ENCODE data around the gene PLXNA2. TPM values are rescaled to one million over a fixed set of nuclear protein-coding genes. Genes with fewer than 3 reads are reported as not detected.

Gene PLXNA2
- total RNA-seq, 1 donor from 2014 or later = 38.3 TPM

DNA sequence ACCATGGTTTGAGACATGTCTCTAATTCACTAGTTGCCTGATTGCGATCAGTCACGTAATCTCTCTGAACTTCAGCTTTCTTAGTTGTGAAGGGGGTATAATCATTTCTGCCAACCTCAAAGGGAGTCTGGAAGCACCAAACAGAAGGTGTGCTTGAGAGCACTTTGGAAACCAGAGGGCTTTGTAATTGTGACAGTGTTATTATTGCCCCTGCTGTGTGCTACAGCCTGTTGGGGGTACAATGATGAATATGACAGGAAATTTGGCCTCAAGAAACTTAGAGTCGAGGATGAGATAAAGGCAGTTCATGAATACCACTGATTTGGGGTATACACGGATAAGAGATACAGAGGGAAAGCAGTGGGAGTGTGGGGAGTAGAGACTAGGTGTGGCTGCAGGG is 183.1 kb downstream of the PLXNA2 start:
- DNase-seq (ENCODE audit: extremely low spot score in 2 of 2) = no peak
- TF ChIP-seq, protein P1, sequence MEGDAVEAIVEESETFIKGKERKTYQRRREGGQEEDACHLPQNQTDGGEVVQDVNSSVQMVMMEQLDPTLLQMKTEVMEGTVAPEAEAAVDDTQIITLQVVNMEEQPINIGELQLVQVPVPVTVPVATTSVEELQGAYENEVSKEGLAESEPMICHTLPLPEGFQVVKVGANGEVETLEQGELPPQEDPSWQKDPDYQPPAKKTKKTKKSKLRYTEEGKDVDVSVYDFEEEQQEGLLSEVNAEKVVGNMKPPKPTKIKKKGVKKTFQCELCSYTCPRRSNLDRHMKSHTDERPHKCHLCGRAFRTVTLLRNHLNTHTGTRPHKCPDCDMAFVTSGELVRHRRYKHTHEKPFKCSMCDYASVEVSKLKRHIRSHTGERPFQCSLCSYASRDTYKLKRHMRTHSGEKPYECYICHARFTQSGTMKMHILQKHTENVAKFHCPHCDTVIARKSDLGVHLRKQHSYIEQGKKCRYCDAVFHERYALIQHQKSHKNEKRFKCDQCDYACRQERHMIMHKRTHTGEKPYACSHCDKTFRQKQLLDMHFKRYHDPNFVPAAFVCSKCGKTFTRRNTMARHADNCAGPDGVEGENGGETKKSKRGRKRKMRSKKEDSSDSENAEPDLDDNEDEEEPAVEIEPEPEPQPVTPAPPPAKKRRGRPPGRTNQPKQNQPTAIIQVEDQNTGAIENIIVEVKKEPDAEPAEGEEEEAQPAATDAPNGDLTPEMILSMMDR (IDR thresholded peaks at IDR 0.05) = no peak
- TF ChIP-seq POLR2AphosphoS5 (IDR thresholded peaks at IDR 0.05; ENCODE audit: insufficient read depth in 1 of 2, low read depth in 1 of 2) (no peak), POLR2A (IDR thresholded peaks at IDR 0.05) (no peak)

DNA sequence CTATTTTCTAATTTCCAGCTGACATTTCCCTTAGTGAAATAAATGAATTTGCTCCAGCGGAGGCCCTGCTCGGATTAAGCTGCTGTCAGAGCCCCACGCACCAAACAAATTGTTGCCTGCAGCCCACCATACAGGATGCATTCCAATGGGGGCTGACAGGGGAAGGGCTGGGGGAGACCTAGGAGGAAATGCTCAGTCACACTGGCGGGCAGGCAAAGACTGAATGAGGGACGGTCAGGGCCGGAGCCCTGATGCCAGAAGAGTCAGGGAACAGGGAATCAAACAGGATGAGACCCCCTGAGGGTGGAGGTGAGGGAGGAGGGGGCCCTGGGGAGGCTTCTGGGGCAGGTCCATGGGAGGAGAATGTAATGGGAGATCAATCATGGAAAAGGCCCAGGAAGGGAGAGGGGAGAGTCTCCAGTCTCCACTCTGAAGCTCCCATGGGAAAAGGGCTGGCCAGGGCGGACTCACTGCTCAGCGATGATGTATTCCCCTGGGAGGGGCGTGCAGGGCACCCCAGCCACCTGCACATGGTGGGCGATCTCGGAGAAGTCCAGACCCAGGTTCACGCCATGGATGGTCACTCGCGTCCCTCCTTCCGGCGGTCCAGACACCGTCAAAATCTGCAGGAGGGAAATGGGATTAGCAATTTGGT is 183.8 kb downstream of the PLXNA2 start:
- Histone ChIP-seq H3K4me1 (no peaks in the 10 kb centered on the region), H3K9me3 (no peaks in the 10 kb centered on the region), H3K36me3 (no peaks in the 10 kb centered on the region), H3K4me3 (no peak overlapping the region), H3K27ac (no peak overlapping the region), H3K27me3 (no peaks in the 10 kb centered on the region)
- intact Hi-C loops (cut with DNase I) = no loop called here
- no peak for TF ChIP-seq POLR2A (IDR thresholded peaks at IDR 0.05)
- TF ChIP-seq, protein P1 (IDR thresholded peaks at IDR 0.05) = no peak
- no peak for TF ChIP-seq POLR2AphosphoS5 (IDR thresholded peaks at IDR 0.05; ENCODE audit: insufficient read depth in 1 of 2, low read depth in 1 of 2)
- no peak for DNase-seq (ENCODE audit: extremely low spot score in 2 of 2)

More for the DNA sequence above, 183.1 kb downstream of the PLXNA2 start:
- Histone ChIP-seq H3K9me3 (no peaks in the 10 kb centered on the region), H3K4me1 (no peaks in the 10 kb centered on the region), H3K36me3 (no peaks in the 10 kb centered on the region), H3K27me3 (no peaks in the 10 kb centered on the region), H3K4me3 (no peak overlapping the region), H3K27ac (no peak overlapping the region)
- intact Hi-C loops (cut with DNase I) = no loop called here

DNA sequence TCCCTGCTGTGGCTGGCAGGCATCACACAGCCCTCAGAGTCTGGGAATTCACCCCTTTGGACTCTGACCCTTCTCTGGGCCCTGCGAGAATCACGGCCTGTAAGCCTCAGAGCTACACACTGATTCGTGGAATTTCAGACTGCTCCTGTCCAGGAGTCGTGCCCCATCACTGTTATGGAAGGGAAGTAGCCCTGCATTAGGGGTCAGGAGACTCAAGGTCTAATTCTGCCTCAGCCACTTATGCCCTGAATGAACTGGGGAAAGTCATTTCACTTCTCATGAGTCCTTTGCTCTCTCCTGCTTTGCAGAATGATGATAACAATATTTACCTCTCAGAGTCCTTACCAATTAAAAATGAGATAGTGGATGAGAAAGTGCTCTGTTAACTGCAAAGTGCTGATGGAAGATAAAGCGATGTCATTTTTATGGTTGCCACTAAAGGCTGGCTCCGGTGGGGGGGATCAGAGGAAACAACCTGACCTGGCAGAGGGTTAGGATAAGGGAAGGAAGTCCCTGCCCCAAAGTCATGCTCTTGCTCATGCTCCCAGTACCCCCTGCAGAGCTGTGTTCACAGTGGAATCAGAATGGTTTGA is 184.7 kb downstream of the PLXNA2 start:
- intact Hi-C loops (cut with DNase I) = no loop called here
- DNase-seq (ENCODE audit: extremely low spot score in 2 of 2) = no peak
- H3K27me3 ChIP-seq = no peaks in the 10 kb centered on the region
- no peaks in the 10 kb centered on the region for H3K36me3 ChIP-seq
- TF ChIP-seq POLR2AphosphoS5 (IDR thresholded peaks at IDR 0.05; ENCODE audit: insufficient read depth in 1 of 2, low read depth in 1 of 2) = no peak
- TF ChIP-seq, protein P1 (IDR thresholded peaks at IDR 0.05) = no peak
- no peak for TF ChIP-seq POLR2A (IDR thresholded peaks at IDR 0.05)
- no peaks in the 10 kb centered on the region for H3K4me1 ChIP-seq
- no peaks in the 10 kb centered on the region for H3K9me3 ChIP-seq
- H3K27ac ChIP-seq = no peak overlapping the region
- H3K4me3 ChIP-seq = no peak overlapping the region

DNA sequence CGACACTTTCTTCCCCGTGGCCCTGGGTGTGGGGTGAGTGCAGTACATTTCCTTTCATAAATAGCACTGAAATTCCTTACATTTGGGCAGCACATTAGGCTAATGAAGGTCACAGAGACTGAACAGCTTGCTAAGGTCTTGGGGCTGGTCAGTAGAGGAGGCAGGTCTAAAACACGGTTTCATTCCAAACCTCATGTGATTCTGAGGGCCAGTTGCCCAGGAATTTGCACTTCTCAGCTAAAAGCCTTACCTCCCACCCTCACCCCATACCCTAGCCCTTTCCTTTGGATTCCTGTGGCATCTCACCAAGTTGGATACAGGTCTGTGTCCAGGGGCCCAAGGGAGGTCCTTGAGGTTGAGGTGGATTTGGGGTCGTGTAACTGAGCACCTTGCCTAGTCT is 185.4 kb downstream of the PLXNA2 start:
- Histone ChIP-seq H3K4me3 (no peak overlapping the region), H3K4me1 (no peaks in the 10 kb centered on the region), H3K27me3 (no peaks in the 10 kb centered on the region), H3K36me3 (no peaks in the 10 kb centered on the region), H3K9me3 (no peaks in the 10 kb centered on the region), H3K27ac (no peak overlapping the region)
- no peak for DNase-seq (ENCODE audit: extremely low spot score in 2 of 2)
- TF ChIP-seq, protein P1 (IDR thresholded peaks at IDR 0.05) = no peak
- no peak for TF ChIP-seq POLR2A (IDR thresholded peaks at IDR 0.05)
- no peak for TF ChIP-seq POLR2AphosphoS5 (IDR thresholded peaks at IDR 0.05; ENCODE audit: insufficient read depth in 1 of 2, low read depth in 1 of 2)
- intact Hi-C loops (cut with DNase I) = no loop called here

DNA sequence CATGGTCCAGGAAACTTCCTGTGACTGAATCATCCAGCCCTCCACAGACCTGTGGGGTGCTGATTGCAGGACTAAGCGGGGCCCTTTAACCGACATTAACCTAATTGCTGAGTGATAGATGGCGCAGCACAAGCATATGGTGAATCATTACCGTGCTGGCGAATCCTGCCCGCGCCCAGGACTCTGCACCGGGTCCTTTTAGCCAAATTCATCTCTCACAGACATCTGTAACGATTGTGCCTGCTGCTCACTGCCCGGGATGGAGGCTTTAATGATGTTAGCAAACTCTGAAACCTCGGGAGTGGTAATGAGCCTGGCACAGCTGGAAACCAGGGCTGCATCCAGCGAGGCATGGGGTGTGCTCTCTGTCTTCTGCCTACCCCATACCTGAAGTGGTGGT is 185.9 kb downstream of the PLXNA2 start:
- no peaks in the 10 kb centered on the region for H3K27me3 ChIP-seq
- no peak for DNase-seq (ENCODE audit: extremely low spot score in 2 of 2)
- intact Hi-C loops (cut with DNase I) = no loop called here
- H3K4me1 ChIP-seq = no peaks in the 10 kb centered on the region
- no peak overlapping the region for H3K27ac ChIP-seq
- H3K4me3 ChIP-seq = no peak overlapping the region
- no peaks in the 10 kb centered on the region for H3K9me3 ChIP-seq
- H3K36me3 ChIP-seq = no peaks in the 10 kb centered on the region
- TF ChIP-seq, protein P1 (IDR thresholded peaks at IDR 0.05) = no peak
- TF ChIP-seq POLR2AphosphoS5 (IDR thresholded peaks at IDR 0.05; ENCODE audit: insufficient read depth in 1 of 2, low read depth in 1 of 2) = no peak
- TF ChIP-seq POLR2A (IDR thresholded peaks at IDR 0.05) = no peak

Measured in vagina (tissue), 2 donors.